HG03442 (cell line): ENCODE results near the gene GEMIN5.
"Not testable (repeated sequence)": the region's sequence is repeated elsewhere in the genome, so short reads cannot be mapped to it uniquely, and the experiment has no call there.

Experiments used
- ATAC-seq: cut with Tn5 transposase; IDR thresholded peaks from one replicate; pipeline ENCODE4 v1.9.1; 2021; ENCODE audit warnings: mild to moderate bottlenecking, moderate library complexity; ENCODE audit not compliant: unreplicated experiment

The GEMIN5 gene

GRCh38 chr5:154945695-154946301 lies 7.8 kb upstream of the GEMIN5 start:
- ATAC-seq = no peak

GRCh38 chr5:154944716-154945115 lies 6.7 kb upstream of the GEMIN5 start:
- ATAC-seq = no peak

GRCh38 chr5:154943527-154943926 lies 5.5 kb upstream of the GEMIN5 start:
- ATAC-seq = no peak

- peak; percentile 48 for ATAC-seq
Measured at GRCh38 chr5:154940772-154941620, 3.0 kb upstream of the GEMIN5 start, which contains the start of gene MRPL22. TSS of gene MRPL22 (plus strand) at chr5:154941073. CDS start at chr5:154941111, 38 bp downstream.

- no peak for ATAC-seq
Measured at GRCh38 chr5:154940375-154940771, 2.4 kb upstream of the GEMIN5 start.

GRCh38 chr5:154939387-154939786 lies 1.4 kb upstream of the GEMIN5 start:
- ATAC-seq = not testable (repeated sequence)

- no peak for ATAC-seq
Measured at GRCh38 chr5:154937186-154937717, 759 bp downstream of the GEMIN5 start.

- ATAC-seq = no peak
Measured at GRCh38 chr5:154934881-154935280, 3.1 kb downstream of the GEMIN5 start.

GRCh38 chr5:154933537-154933936 lies 4.5 kb downstream of the GEMIN5 start:
- no peak for ATAC-seq

GRCh38 chr5:154923441-154924430 lies 14.3 kb downstream of the GEMIN5 start:
- ATAC-seq = no peak

- no peak for ATAC-seq
Measured at GRCh38 chr5:154917757-154918156, 20.3 kb downstream of the GEMIN5 start.

- ATAC-seq = no peak
Measured at GRCh38 chr5:154916874-154917273, 21.1 kb downstream of the GEMIN5 start.

- ATAC-seq = not testable (repeated sequence)
Measured at GRCh38 chr5:154905601-154906000, 32.4 kb downstream of the GEMIN5 start.

GRCh38 chr5:154901913-154902312 lies 36.1 kb downstream of the GEMIN5 start:
- ATAC-seq = no peak

- ATAC-seq = no peak
Measured at GRCh38 chr5:154901276-154901675, 36.7 kb downstream of the GEMIN5 start.

- no peak for ATAC-seq
Measured at GRCh38 chr5:154900066-154900465, 37.9 kb downstream of the GEMIN5 start.

GRCh38 chr5:154899151-154899816 lies 38.7 kb downstream of the GEMIN5 start:
- no peak for ATAC-seq

GRCh38 chr5:154898210-154898609 lies 39.8 kb downstream of the GEMIN5 start:
- no peak for ATAC-seq

GRCh38 chr5:154896562-154897165 lies 41.3 kb downstream of the GEMIN5 start:
- no peak for ATAC-seq
